Tibial nerve (tissue), 4 donors: ENCODE data around the gene TECRL. TPM values are rescaled to one million over a fixed set of nuclear protein-coding genes. Genes with fewer than 3 reads are reported as not detected.

Source experiments
- DNase-seq, 2 donors: peaks; one replicate each; pipeline ENCODE4 v3.0.0-alpha.2; 2019; ENCODE audit warnings: low spot score in 2 of 2
- H3K27ac ChIP-seq, 4 donors: fragments of 200-600 bp; sonication (generic) in 3 of 4; one replicate each; pipeline ENCODE4 v1.5.1; 2017 to 2019; ENCODE audit warnings: mild to moderate bottlenecking in 1 of 4
- H3K27me3 ChIP-seq, 2 donors: fragments of 200-600 bp; sonication (generic) in 1 of 2; one replicate each; pipeline versions ENCODE4 v1.5.1 to v1.6.0; 2017 to 2019
- H3K36me3 ChIP-seq, 3 donors: fragments of 200-600 bp; sonication (generic); one replicate each; pipeline ENCODE4 v1.5.1; 2018 to 2019
- H3K4me1 ChIP-seq, 4 donors: fragments of 200-600 bp; sonication (generic) in 3 of 4; one replicate each; pipeline ENCODE4 v1.5.1; 2017 to 2019
- H3K4me3 ChIP-seq, 4 donors: fragments of 200-600 bp; sonication (generic) in 3 of 4; one replicate each; pipeline ENCODE4 v1.5.1; 2017 to 2019; ENCODE audit warnings: mild to moderate bottlenecking in 1 of 4, moderate library complexity in 1 of 4
- H3K9me3 ChIP-seq, 4 donors: fragments of 200-600 bp; sonication (generic) in 3 of 4; one replicate each; pipeline ENCODE4 v1.5.1; 2017 to 2019
- EP300 ChIP-seq, 2 donors: sonication (generic); formaldehyde crosslinking; IDR thresholded peaks; one replicate each; pipeline ENCODE4 v1.6.1; 2017; ENCODE audit warnings: antibody characterized with exemption in 2 of 2, mild to moderate bottlenecking in 1 of 2
- POLR2A ChIP-seq, 2 donors: fragments of 450-650 bp; IDR thresholded peaks; one replicate each; pipeline ENCODE4 v1.6.1; 2017; ENCODE audit warnings: antibody characterized with exemption in 2 of 2, mild to moderate bottlenecking in 2 of 2, moderate library complexity in 2 of 2
- WGBS, 2 donors: methylation state at CpG; one replicate each; pipeline ENCODE4 v1.1.5; 2018; 5-methylcytosine and 5-hydroxymethylcytosine counted together
- total RNA-seq, 4 donors: library from RNA; depleted of rRNA; stranded (reverse); fragments of >200 nt; gene quantifications; one replicate each; pipeline ENCODE4 v1.1.0, GENCODE V29; 2016
- TF ChIP-seq, protein P1 (sequence below), 5 experiments: fragments of 200-600 bp in 3 of 5; fragments of 450-650 bp in 2 of 5; sonication (generic) in 3 of 5; IDR thresholded peaks; one replicate each; pipeline ENCODE4 v1.5.1; 2016 to 2019; ENCODE audit warnings: antibody characterized with exemption in 5 of 5, mild to moderate bottlenecking in 3 of 5, moderate library complexity in 2 of 5

TECRL gene
- total RNA-seq, 4 donors from 2014 or later = not detected

DNA sequence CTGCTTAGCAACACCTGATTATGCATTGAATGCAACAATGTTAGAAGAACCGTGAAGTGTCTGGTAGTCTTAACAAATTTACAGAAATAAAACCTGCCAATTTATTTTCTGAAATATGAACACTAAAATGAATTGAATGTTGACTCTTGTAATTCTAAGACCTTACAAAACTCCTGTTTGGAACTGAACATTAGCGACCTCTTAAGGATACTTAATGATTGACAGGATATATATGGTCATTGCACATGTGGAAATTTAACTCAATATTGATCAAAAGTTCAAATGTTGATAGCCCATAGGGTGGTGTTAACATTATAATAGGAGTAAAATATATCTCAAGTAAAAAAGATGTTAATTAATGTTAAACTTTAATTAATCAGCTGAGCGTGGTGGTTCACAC lies 79.1 kb downstream of the TECRL start:
- H3K9me3 ChIP-seq = peaks cover 0 to 7% (median 0%) of the 10 kb centered on the region in 4 donors
- no peaks in the 10 kb centered on the region for H3K27me3 ChIP-seq
- TF ChIP-seq, protein P1, sequence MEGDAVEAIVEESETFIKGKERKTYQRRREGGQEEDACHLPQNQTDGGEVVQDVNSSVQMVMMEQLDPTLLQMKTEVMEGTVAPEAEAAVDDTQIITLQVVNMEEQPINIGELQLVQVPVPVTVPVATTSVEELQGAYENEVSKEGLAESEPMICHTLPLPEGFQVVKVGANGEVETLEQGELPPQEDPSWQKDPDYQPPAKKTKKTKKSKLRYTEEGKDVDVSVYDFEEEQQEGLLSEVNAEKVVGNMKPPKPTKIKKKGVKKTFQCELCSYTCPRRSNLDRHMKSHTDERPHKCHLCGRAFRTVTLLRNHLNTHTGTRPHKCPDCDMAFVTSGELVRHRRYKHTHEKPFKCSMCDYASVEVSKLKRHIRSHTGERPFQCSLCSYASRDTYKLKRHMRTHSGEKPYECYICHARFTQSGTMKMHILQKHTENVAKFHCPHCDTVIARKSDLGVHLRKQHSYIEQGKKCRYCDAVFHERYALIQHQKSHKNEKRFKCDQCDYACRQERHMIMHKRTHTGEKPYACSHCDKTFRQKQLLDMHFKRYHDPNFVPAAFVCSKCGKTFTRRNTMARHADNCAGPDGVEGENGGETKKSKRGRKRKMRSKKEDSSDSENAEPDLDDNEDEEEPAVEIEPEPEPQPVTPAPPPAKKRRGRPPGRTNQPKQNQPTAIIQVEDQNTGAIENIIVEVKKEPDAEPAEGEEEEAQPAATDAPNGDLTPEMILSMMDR (IDR thresholded peaks at IDR 0.05) = no peak
- TF ChIP-seq POLR2A (IDR thresholded peaks at IDR 0.05) (no peak), EP300 (IDR thresholded peaks at IDR 0.05) (no peak)
- no peaks in the 10 kb centered on the region for H3K4me1 ChIP-seq
- H3K27ac ChIP-seq = no peak overlapping the region
- DNase-seq = no peak
- no peak overlapping the region for H3K4me3 ChIP-seq
- no peaks in the 10 kb centered on the region for H3K36me3 ChIP-seq
- 68 to 79% methylated on average over 3 of the region's 3 CpGs for WGBS, 2 donors

- Histone ChIP-seq H3K4me3 (no peak overlapping the region), H3K9me3 (peaks cover 0 to 12% (median 0%) of the 10 kb centered on the region in 4 donors), H3K27ac (no peak overlapping the region), H3K4me1 (no peaks in the 10 kb centered on the region), H3K27me3 (no peaks in the 10 kb centered on the region), H3K36me3 (no peaks in the 10 kb centered on the region)
- no peak for DNase-seq
- 91 to 94% methylated on average over 1 of the region's 1 CpG for WGBS, 2 donors
- no peak for TF ChIP-seq EP300 (IDR thresholded peaks at IDR 0.05)
- no peak for TF ChIP-seq POLR2A (IDR thresholded peaks at IDR 0.05)
Measured at GRCh38 chr4:64327237-64327636, 82.0 kb downstream of the TECRL start.

GRCh38 chr4:64326507-64326906 lies 82.7 kb downstream of the TECRL start:
- no peak overlapping the region for H3K27ac ChIP-seq
- peaks cover 0 to 12% (median 0%) of the 10 kb centered on the region in 4 donors for H3K9me3 ChIP-seq
- 68 to 88% methylated on average over 1 of the region's 1 CpG for WGBS, 2 donors
- DNase-seq = no peak
- no peak overlapping the region for H3K4me3 ChIP-seq
- no peaks in the 10 kb centered on the region for H3K4me1 ChIP-seq
- no peaks in the 10 kb centered on the region for H3K36me3 ChIP-seq
- TF ChIP-seq, protein P1 (IDR thresholded peaks at IDR 0.05) = no peak
- TF ChIP-seq EP300 (IDR thresholded peaks at IDR 0.05) (no peak), POLR2A (IDR thresholded peaks at IDR 0.05) (no peak)
- H3K27me3 ChIP-seq = no peaks in the 10 kb centered on the region

DNA sequence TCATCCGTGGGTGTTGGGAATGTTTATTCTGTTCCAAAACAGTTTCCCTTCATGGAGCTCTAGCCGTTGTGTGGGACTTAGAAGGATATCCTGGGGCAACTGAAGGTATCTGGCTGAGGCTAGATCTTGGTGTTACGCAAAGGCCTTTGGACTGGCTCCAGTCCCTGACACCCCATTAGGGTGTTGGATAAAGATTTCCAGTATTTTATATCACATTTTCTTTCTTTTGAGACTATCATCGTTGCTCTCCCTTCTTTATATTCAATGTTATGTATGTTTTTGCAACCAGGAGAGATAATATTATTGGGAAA lies 103.0 kb downstream of the TECRL start:
- no peaks in the 10 kb centered on the region for H3K36me3 ChIP-seq
- H3K9me3 ChIP-seq = peaks cover 0 to 11% (median 0%) of the 10 kb centered on the region in 4 donors
- TF ChIP-seq EP300 (IDR thresholded peaks at IDR 0.05) (no peak), POLR2A (IDR thresholded peaks at IDR 0.05) (no peak)
- TF ChIP-seq, protein P1 (IDR thresholded peaks at IDR 0.05) = no peak
- H3K4me1 ChIP-seq = no peaks in the 10 kb centered on the region
- H3K27ac ChIP-seq = no peak overlapping the region
- DNase-seq = no peak
- no peaks in the 10 kb centered on the region for H3K27me3 ChIP-seq
- WGBS, 2 donors = 69 to 73% methylated on average over 4 of the region's 4 CpGs
- no peak overlapping the region for H3K4me3 ChIP-seq

DNA sequence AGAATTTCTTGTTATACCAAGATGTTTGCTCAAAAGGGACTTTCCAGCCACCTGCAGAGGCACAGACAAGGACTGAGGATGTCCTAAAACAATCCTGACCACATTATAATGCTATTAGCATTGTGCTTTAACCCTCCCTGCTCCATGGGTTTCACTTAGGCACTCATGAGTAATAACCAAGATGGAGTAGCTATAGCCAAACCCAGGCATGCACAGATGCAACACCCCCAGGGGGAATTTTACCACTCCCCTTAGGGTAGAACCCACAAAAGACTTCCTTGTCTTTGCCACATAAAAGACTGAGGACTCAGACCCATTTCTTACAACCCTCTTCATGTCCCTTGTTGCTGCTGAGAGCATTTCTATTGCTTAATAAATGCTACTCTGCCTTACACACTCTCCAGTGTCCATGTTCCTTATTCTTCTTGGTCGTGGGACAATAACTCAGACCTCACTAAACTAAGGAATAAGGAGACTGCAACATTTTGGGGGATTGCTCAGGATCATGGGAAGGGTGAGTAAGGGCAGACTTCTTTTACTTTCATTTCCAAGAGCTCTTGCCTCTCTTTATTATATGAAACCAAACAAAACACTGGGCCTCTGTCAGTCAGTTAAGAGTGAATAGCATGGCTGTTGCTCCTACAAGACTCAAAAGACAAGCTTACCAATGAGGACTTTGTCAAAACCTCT lies 103.5 kb downstream of the TECRL start:
- Histone ChIP-seq H3K4me1 (no peaks in the 10 kb centered on the region), H3K9me3 (peaks cover 0 to 11% (median 0%) of the 10 kb centered on the region in 4 donors), H3K27me3 (no peaks in the 10 kb centered on the region), H3K36me3 (no peaks in the 10 kb centered on the region), H3K27ac (no peak overlapping the region), H3K4me3 (no peak overlapping the region)
- WGBS, 2 donors = 51 to 64% methylated on average over 1 of the region's 1 CpG
- TF ChIP-seq EP300 (IDR thresholded peaks at IDR 0.05) = no peak
- TF ChIP-seq, protein P1 (IDR thresholded peaks at IDR 0.05) = no peak
- TF ChIP-seq POLR2A (IDR thresholded peaks at IDR 0.05) = no peak
- no peak for DNase-seq
